ENCODE measurements around the gene ZNF700.

ZNF700 gene

GRCh38 chr19:11979527-11979926 lies 54.6 kb downstream of the ZNF700 start:
- WGBS, 2 donors (ENCODE audit: extremely low coverage in 2 of 2, insufficient read length in 2 of 2, insufficient replicate concordance in 1 of 2) = no CpG with 5 or more reads among the region's 4 CpGs
- H2BK120ac ChIP-seq (ENCODE audit: low read depth, low read length) = no peak overlapping the region
- no peak overlapping the region for H3K4ac ChIP-seq (ENCODE audit: low read length)
- H3K9ac ChIP-seq (ENCODE audit: low read depth, low read length, poor library complexity) = no peak overlapping the region
- no peaks in the 10 kb centered on the region for H3K4me1 ChIP-seq (ENCODE audit: control insufficient read depth in 2 of 2, insufficient read depth in 1 of 2, low read depth in 1 of 2, low read length in 2 of 2)
- DNase-seq (ENCODE audit: low spot score) = no peak
- no peak overlapping the region for H3K14ac ChIP-seq (ENCODE audit: low read length)
- H3K9me3 ChIP-seq (replicated peaks in 1 of 2; ENCODE audit: control insufficient read depth in 2 of 2, insufficient read depth in 1 of 2, low read depth in 1 of 2, low read length in 2 of 2) = peaks cover 43 to 84% of the 10 kb centered on the region in 2 donors
- H4K8ac ChIP-seq (ENCODE audit: low read depth, low read length) = no peak overlapping the region
- H3K18ac ChIP-seq (ENCODE audit: low read length) = no peak overlapping the region
- H3K79me1 ChIP-seq (ENCODE audit: low read depth, low read length) = no peaks in the 10 kb centered on the region
- H2BK5ac ChIP-seq (ENCODE audit: low read length) = no peak overlapping the region
- no peaks in the 10 kb centered on the region for H3K27me3 ChIP-seq (ENCODE audit: control insufficient read depth in 3 of 3, insufficient read depth in 3 of 3, low read depth in 1 of 3, low read length in 3 of 3)
- H2AFZ ChIP-seq (ENCODE audit: low read length) = no peak overlapping the region
- H3K27ac ChIP-seq (replicated peaks; ENCODE audit: low read length) = no peak overlapping the region
- H2BK15ac ChIP-seq (ENCODE audit: low read length) = no peak overlapping the region
- H3K23ac ChIP-seq (ENCODE audit: low read depth, low read length, poor library complexity) = no peak overlapping the region
- peaks cover 7 to 48% of the 10 kb centered on the region in 2 donors for H3K36me3 ChIP-seq (replicated peaks in 1 of 2; ENCODE audit: control insufficient read depth in 2 of 2, insufficient read depth in 2 of 2, low read length in 2 of 2)
- H4K91ac ChIP-seq (ENCODE audit: low read depth, low read length, poor library complexity) = no peak overlapping the region
- H2AK5ac ChIP-seq (ENCODE audit: low read depth, low read length) = no peak overlapping the region
- H2BK12ac ChIP-seq (ENCODE audit: low read length) = no peak overlapping the region
- H3K4me2 ChIP-seq (ENCODE audit: insufficient read depth, low read length, poor library complexity, severe bottlenecking) = no peak overlapping the region
- no peak overlapping the region for H3K4me3 ChIP-seq (ENCODE audit: low read length in 2 of 2)

GRCh38 chr19:11982526-11982925 lies 57.6 kb downstream of the ZNF700 start:
- Histone ChIP-seq H3K27ac (replicated peaks; ENCODE audit: low read length) (no peak overlapping the region), H2AK5ac (ENCODE audit: low read depth, low read length) (no peak overlapping the region), H2BK120ac (ENCODE audit: low read depth, low read length) (no peak overlapping the region), H4K8ac (ENCODE audit: low read depth, low read length) (no peak overlapping the region), H3K9me3 (replicated peaks in 1 of 2; ENCODE audit: control insufficient read depth in 2 of 2, insufficient read depth in 1 of 2, low read depth in 1 of 2, low read length in 2 of 2) (peaks cover 38 to 60% of the 10 kb centered on the region in 2 donors), H3K79me1 (ENCODE audit: low read depth, low read length) (no peaks in the 10 kb centered on the region), H3K36me3 (replicated peaks in 1 of 2; ENCODE audit: control insufficient read depth in 2 of 2, insufficient read depth in 2 of 2, low read length in 2 of 2) (peaks cover 6 to 33% of the 10 kb centered on the region in 2 donors), H2BK5ac (ENCODE audit: low read length) (no peak overlapping the region), H3K18ac (ENCODE audit: low read length) (no peak overlapping the region), H4K91ac (ENCODE audit: low read depth, low read length, poor library complexity) (no peak overlapping the region), H2BK15ac (ENCODE audit: low read length) (no peak overlapping the region), H3K9ac (ENCODE audit: low read depth, low read length, poor library complexity) (no peak overlapping the region), H3K4me1 (ENCODE audit: control insufficient read depth in 2 of 2, insufficient read depth in 1 of 2, low read depth in 1 of 2, low read length in 2 of 2) (peaks cover 0 to 2% of the 10 kb centered on the region in 2 donors), H2AFZ (ENCODE audit: low read length) (no peak overlapping the region), H2BK12ac (ENCODE audit: low read length) (no peak overlapping the region), H3K14ac (ENCODE audit: low read length) (no peak overlapping the region), H3K4me2 (ENCODE audit: insufficient read depth, low read length, poor library complexity, severe bottlenecking) (no peak overlapping the region), H3K4ac (ENCODE audit: low read length) (no peak overlapping the region), H3K27me3 (ENCODE audit: control insufficient read depth in 3 of 3, insufficient read depth in 3 of 3, low read depth in 1 of 3, low read length in 3 of 3) (no peaks in the 10 kb centered on the region), H3K23ac (ENCODE audit: low read depth, low read length, poor library complexity) (no peak overlapping the region), H3K4me3 (ENCODE audit: low read length in 2 of 2) (no peak overlapping the region)
- no CpG with 5 or more reads among the region's 4 CpGs for WGBS, 2 donors (ENCODE audit: extremely low coverage in 2 of 2, insufficient read length in 2 of 2, insufficient replicate concordance in 1 of 2)
- no peak for DNase-seq (ENCODE audit: low spot score)

GRCh38 chr19:11984986-11985385 lies 60.1 kb downstream of the ZNF700 start:
- no peak overlapping the region for H3K4ac ChIP-seq (ENCODE audit: low read length)
- H2BK120ac ChIP-seq (ENCODE audit: low read depth, low read length) = no peak overlapping the region
- H3K4me3 ChIP-seq (ENCODE audit: low read length in 2 of 2) = no peak overlapping the region
- no peak overlapping the region for H3K23ac ChIP-seq (ENCODE audit: low read depth, low read length, poor library complexity)
- H3K14ac ChIP-seq (ENCODE audit: low read length) = no peak overlapping the region
- H3K4me2 ChIP-seq (ENCODE audit: insufficient read depth, low read length, poor library complexity, severe bottlenecking) = no peak overlapping the region
- H3K36me3 ChIP-seq (replicated peaks in 1 of 2; ENCODE audit: control insufficient read depth in 2 of 2, insufficient read depth in 2 of 2, low read length in 2 of 2) = peaks cover 5 to 17% of the 10 kb centered on the region in 2 donors
- no CpG with 5 or more reads among the region's 5 CpGs for WGBS, 2 donors (ENCODE audit: extremely low coverage in 2 of 2, insufficient read length in 2 of 2, insufficient replicate concordance in 1 of 2)
- H3K18ac ChIP-seq (ENCODE audit: low read length) = no peak overlapping the region
- H3K27me3 ChIP-seq (ENCODE audit: control insufficient read depth in 3 of 3, insufficient read depth in 3 of 3, low read depth in 1 of 3, low read length in 3 of 3) = no peaks in the 10 kb centered on the region
- H2BK5ac ChIP-seq (ENCODE audit: low read length) = no peak overlapping the region
- H2AFZ ChIP-seq (ENCODE audit: low read length) = no peak overlapping the region
- H4K8ac ChIP-seq (ENCODE audit: low read depth, low read length) = no peak overlapping the region
- H3K27ac ChIP-seq (replicated peaks; ENCODE audit: low read length) = no peak overlapping the region
- H2BK12ac ChIP-seq (ENCODE audit: low read length) = no peak overlapping the region
- H3K9me3 ChIP-seq (replicated peaks in 1 of 2; ENCODE audit: control insufficient read depth in 2 of 2, insufficient read depth in 1 of 2, low read depth in 1 of 2, low read length in 2 of 2) = peaks cover 26 to 45% of the 10 kb centered on the region in 2 donors
- no peak overlapping the region for H2AK5ac ChIP-seq (ENCODE audit: low read depth, low read length)
- DNase-seq (ENCODE audit: low spot score) = no peak
- H3K9ac ChIP-seq (ENCODE audit: low read depth, low read length, poor library complexity) = no peak overlapping the region
- peaks cover 2% of the 10 kb centered on the region for H3K79me1 ChIP-seq (ENCODE audit: low read depth, low read length)
- H3K4me1 ChIP-seq (ENCODE audit: control insufficient read depth in 2 of 2, insufficient read depth in 1 of 2, low read depth in 1 of 2, low read length in 2 of 2) = peaks cover 0 to 2% of the 10 kb centered on the region in 2 donors
- H2BK15ac ChIP-seq (ENCODE audit: low read length) = no peak overlapping the region
- H4K91ac ChIP-seq (ENCODE audit: low read depth, low read length, poor library complexity) = no peak overlapping the region

GRCh38 chr19:11986754-11987153 lies 61.8 kb downstream of the ZNF700 start:
- WGBS, 2 donors (ENCODE audit: extremely low coverage in 2 of 2, insufficient read length in 2 of 2, insufficient replicate concordance in 1 of 2) = no CpG with 5 or more reads among the region's 17 CpGs

More at GRCh38 chr19:11986754-11987153, 61.8 kb downstream of the ZNF700 start:
- no peak overlapping the region for H3K4ac ChIP-seq (ENCODE audit: low read length)
- H3K4me1 ChIP-seq (ENCODE audit: control insufficient read depth in 2 of 2, insufficient read depth in 1 of 2, low read depth in 1 of 2, low read length in 2 of 2) = peaks cover 0 to 2% of the 10 kb centered on the region in 2 donors
- peaks cover 5% of the 10 kb centered on the region for H3K79me1 ChIP-seq (ENCODE audit: low read depth, low read length)
- H4K91ac ChIP-seq (ENCODE audit: low read depth, low read length, poor library complexity) = no peak overlapping the region
- H2AFZ ChIP-seq (ENCODE audit: low read length) = no peak overlapping the region
- H3K9ac ChIP-seq (ENCODE audit: low read depth, low read length, poor library complexity) = no peak overlapping the region
- no peak overlapping the region for H2AK5ac ChIP-seq (ENCODE audit: low read depth, low read length)
- no peak overlapping the region for H3K18ac ChIP-seq (ENCODE audit: low read length)
- no peak for DNase-seq (ENCODE audit: low spot score)
- H3K23ac ChIP-seq (ENCODE audit: low read depth, low read length, poor library complexity) = no peak overlapping the region
- H3K27me3 ChIP-seq (ENCODE audit: control insufficient read depth in 3 of 3, insufficient read depth in 3 of 3, low read depth in 1 of 3, low read length in 3 of 3) = no peaks in the 10 kb centered on the region
- peaks cover 6 to 27% of the 10 kb centered on the region in 2 donors for H3K36me3 ChIP-seq (replicated peaks in 1 of 2; ENCODE audit: control insufficient read depth in 2 of 2, insufficient read depth in 2 of 2, low read length in 2 of 2)
- H2BK5ac ChIP-seq (ENCODE audit: low read length) = no peak overlapping the region
- no peak overlapping the region for H3K4me2 ChIP-seq (ENCODE audit: insufficient read depth, low read length, poor library complexity, severe bottlenecking)
- H3K27ac ChIP-seq (replicated peaks; ENCODE audit: low read length) = no peak overlapping the region
- H3K14ac ChIP-seq (ENCODE audit: low read length) = no peak overlapping the region
- peaks cover 17 to 40% of the 10 kb centered on the region in 2 donors for H3K9me3 ChIP-seq (replicated peaks in 1 of 2; ENCODE audit: control insufficient read depth in 2 of 2, insufficient read depth in 1 of 2, low read depth in 1 of 2, low read length in 2 of 2)
- H2BK15ac ChIP-seq (ENCODE audit: low read length) = no peak overlapping the region
- no peak overlapping the region for H2BK120ac ChIP-seq (ENCODE audit: low read depth, low read length)
- no peak overlapping the region for H4K8ac ChIP-seq (ENCODE audit: low read depth, low read length)
- H3K4me3 ChIP-seq (ENCODE audit: low read length in 2 of 2) = no peak overlapping the region
- no peak overlapping the region for H2BK12ac ChIP-seq (ENCODE audit: low read length)
